Left forelimb (tissue), 1 donor: ENCODE results near the gene TSPEAR.
"Not testable (repeated sequence)": the region's sequence is repeated elsewhere in the genome, so short reads cannot be mapped to it uniquely, and the experiment has no call there.

Experiments used
- DNase-seq: peaks from one replicate; pipeline ENCODE4 v3.0.0-alpha.2; 2018; ENCODE audit warnings: low spot score

Gene TSPEAR

GRCh38 chr21:44484498-44485253, 226.7 kb downstream of the TSPEAR start:
- DNase-seq: no peak

GRCh38 chr21:44483288-44484237, 227.8 kb downstream of the TSPEAR start:
- DNase-seq: no peak

GRCh38 chr21:44482581-44483287, 228.6 kb downstream of the TSPEAR start:
- no peak for DNase-seq

GRCh38 chr21:44480200-44481053, 230.9 kb downstream of the TSPEAR start:
- DNase-seq: no peak

- DNase-seq: not testable (repeated sequence)
These were observed 231.7 kb downstream of the TSPEAR start for GRCh38 chr21:44479556-44480199.

- DNase-seq: no peak
These were observed 232.6 kb downstream of the TSPEAR start for GRCh38 chr21:44478801-44479167.

- DNase-seq: no peak
These were observed 233.1 kb downstream of the TSPEAR start for GRCh38 chr21:44478124-44478800.

- no peak for DNase-seq
These were observed 233.7 kb downstream of the TSPEAR start for GRCh38 chr21:44477712-44478111.

GRCh38 chr21:44477131-44477530, 234.2 kb downstream of the TSPEAR start:
- no peak for DNase-seq

- no peak for DNase-seq
These were observed 236.0 kb downstream of the TSPEAR start for GRCh38 chr21:44475266-44475845.

GRCh38 chr21:44473915-44474555, 237.3 kb downstream of the TSPEAR start:
- no peak for DNase-seq

- no peak for DNase-seq
These were observed 239.4 kb downstream of the TSPEAR start for GRCh38 chr21:44471996-44472395.

- DNase-seq: no peak
These were observed 240.0 kb downstream of the TSPEAR start for GRCh38 chr21:44471341-44471740.

- DNase-seq: no peak
These were observed 243.5 kb downstream of the TSPEAR start for GRCh38 chr21:44467859-44468195.

GRCh38 chr21:44466996-44467858, 244.1 kb downstream of the TSPEAR start:
- no peak for DNase-seq

GRCh38 chr21:44466351-44466954, 244.9 kb downstream of the TSPEAR start:
- DNase-seq: no peak

- no peak for DNase-seq
These were observed 247.0 kb downstream of the TSPEAR start for GRCh38 chr21:44464351-44464750.

GRCh38 chr21:44463724-44464123, 247.6 kb downstream of the TSPEAR start:
- DNase-seq: no peak
